PC-9 (cell line): ENCODE measurements around the gene ACKR2. TPM values are rescaled to one million over a fixed set of nuclear protein-coding genes. Genes with fewer than 3 reads are reported as not detected.

Experiments used
- BruUV-seq: library from RNA; stranded (reverse); fragments of 400-500 nt; replicated peaks from 2 replicates; lab custom pipeline; 2021; lab: Mats Ljungman, UMichigan
- CTCF ChIA-PET: fragments of 300-600 bp; sonication (Branson Sonifier 250); formaldehyde crosslinking; loops from one replicate; lab custom pipeline; 2022; ENCODE audit warnings: antibody characterized with exemption; lab: Charles Lee
- POLR2A ChIA-PET: fragments of 300-600 bp; sonication (Branson Sonifier 250); formaldehyde crosslinking; loops from one replicate; lab custom pipeline; 2022; ENCODE audit warnings: antibody characterized with exemption; ENCODE audit not compliant: unreplicated experiment; lab: Charles Lee
- DNase-seq, 2 experiments: peaks; one replicate each; pipeline versions ENCODE4 v3.0.0 to v3.0.0-alpha.2; 2015 to 2022; ENCODE audit warnings: mixed read lengths in 1 of 2
- H2AFZ ChIP-seq: fragments of 200-600 bp; sonication (generic); 2 replicates; pipeline ENCODE4 v1.8.1; 2017; ENCODE audit warnings: antibody characterized with exemption
- H3F3A ChIP-seq: fragments of 200-600 bp; sonication (generic); 2 replicates; pipeline ENCODE4 v1.8.1; 2017; ENCODE audit warnings: antibody characterized with exemption, mild to moderate bottlenecking, low read depth; ENCODE audit not compliant: insufficient read depth
- H3K27ac ChIP-seq: fragments of 200-600 bp; sonication (generic); 2 replicates; pipeline ENCODE4 v1.6.1; 2016; ENCODE audit warnings: mixed run types
- H3K27me3 ChIP-seq: fragments of 200-600 bp; sonication (generic); 2 replicates; pipeline ENCODE4 v1.6.1; 2016; ENCODE audit warnings: low read depth, mixed run types; ENCODE audit not compliant: insufficient read depth
- H3K36me3 ChIP-seq: fragments of 200-600 bp; sonication (generic); 2 replicates; pipeline ENCODE4 v1.6.1; 2016; ENCODE audit warnings: low read depth, mixed run types
- H3K4me1 ChIP-seq: fragments of 200-600 bp; sonication (generic); replicated peaks from 2 replicates; pipeline ENCODE4 v1.6.1; 2016; ENCODE audit warnings: mixed run types; ENCODE audit not compliant: insufficient read depth
- H3K4me2 ChIP-seq: fragments of 200-600 bp; sonication (generic); 2 replicates; pipeline ENCODE4 v1.6.1; 2017; ENCODE audit warnings: mixed run types
- H3K4me3 ChIP-seq: fragments of 200-600 bp; sonication (generic); 2 replicates; pipeline ENCODE4 v1.6.1; 2016; ENCODE audit warnings: mixed run types
- H3K79me2 ChIP-seq: fragments of 200-600 bp; sonication (generic); 2 replicates; pipeline ENCODE4 v1.6.1; 2017; ENCODE audit warnings: low read depth, mixed run types
- H3K9me2 ChIP-seq: fragments of 200-600 bp; sonication (generic); 2 replicates; pipeline ENCODE4 v1.8.1; 2017; ENCODE audit warnings: mild to moderate bottlenecking; ENCODE audit not compliant: insufficient read depth
- H3K9me3 ChIP-seq: fragments of 200-600 bp; sonication (generic); 2 replicates; pipeline ENCODE4 v1.8.1; 2016; ENCODE audit warnings: low read depth; ENCODE audit not compliant: insufficient read depth
- H4K20me1 ChIP-seq: fragments of 200-600 bp; sonication (generic); 2 replicates; pipeline ENCODE4 v1.8.1; 2017; ENCODE audit not compliant: insufficient read depth
- EZH2 ChIP-seq: fragments of 200-600 bp; sonication (generic); IDR thresholded peaks from 2 replicates; pipeline ENCODE4 v1.8.0; 2017; ENCODE audit warnings: antibody characterized with exemption, low read depth
- intact Hi-C: fragments of 100-400 bp; cut with micrococcal nuclease; formaldehyde crosslinking; loops from one replicate; pipeline ENCODE4 v1.10.0; 2022; ENCODE audit not compliant: unreplicated experiment
- total RNA-seq: library from RNA; stranded (reverse); gene quantifications from 2 replicates; pipeline ENCODE4 v1.2.3, GENCODE V29; 2021
- TF ChIP-seq, protein P1 (sequence below): fragments of 200-600 bp; sonication (generic); conservative IDR thresholded peaks from 2 replicates; pipeline ENCODE4 v1.6.1; 2017; ENCODE audit warnings: mixed run types, antibody characterized with exemption, mild to moderate bottlenecking, moderate library complexity

ACKR2 gene
- total RNA-seq, 1 experiment from 2014 or later, result 2.9 TPM

DNA sequence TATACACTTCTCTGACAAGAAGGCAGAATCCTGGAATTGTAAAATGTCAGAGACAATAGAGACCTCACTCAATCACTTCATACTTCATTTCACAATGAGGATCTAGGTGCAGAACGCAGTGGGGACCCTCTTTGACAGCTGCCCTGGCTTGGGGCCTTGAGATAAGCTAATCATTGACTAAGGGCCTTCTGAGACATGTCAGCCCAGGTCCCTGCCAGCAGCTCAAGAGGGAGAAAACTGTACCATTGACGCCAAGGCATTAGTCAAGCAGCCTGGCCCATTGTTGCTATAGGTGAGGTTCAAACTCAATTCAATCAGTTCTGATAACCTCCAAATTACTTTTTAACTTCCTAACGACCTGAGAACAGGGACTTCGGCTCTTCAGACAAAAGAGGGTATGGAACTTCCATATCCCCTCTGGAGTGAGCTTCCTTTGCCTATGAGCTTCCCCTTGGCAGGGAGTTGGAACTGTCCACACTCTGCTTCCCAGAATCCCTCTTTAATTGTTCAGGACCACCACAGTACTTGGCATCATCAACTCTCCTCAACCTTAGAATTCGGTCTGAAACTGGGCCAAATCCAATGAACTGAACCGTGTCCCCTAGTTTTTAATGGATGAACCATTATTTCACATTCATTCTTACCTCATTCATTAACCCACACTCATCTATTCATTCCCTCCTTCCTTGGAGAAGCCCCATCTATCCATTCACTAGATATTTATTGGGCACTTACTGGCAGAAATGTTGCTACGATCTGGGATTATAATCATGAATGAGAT, 67.9 kb downstream of the ACKR2 start:
- intact Hi-C loops, result no loop called here
- Histone ChIP-seq H3K9me3 (no peaks in the 10 kb centered on the region), H3K4me3 (no peak overlapping the region), H2AFZ (no peak overlapping the region), H3K9me2 (no peaks in the 10 kb centered on the region), H3F3A (no peaks in the 10 kb centered on the region; the same call in 1 of the 2 replicates), H3K4me2 (no peak overlapping the region), H3K79me2 (no peaks in the 10 kb centered on the region), H3K27ac (no peak overlapping the region), H3K36me3 (no peaks in the 10 kb centered on the region), H3K4me1 (peaks cover 4% of the 10 kb centered on the region; the same call in 1 of the 2 replicates), H3K27me3 (no peaks in the 10 kb centered on the region), H4K20me1 (no peaks in the 10 kb centered on the region)
- BruUV-seq, result no TSS peak
- ChIA-PET CTCF (no interaction called here), POLR2A (no interaction called here)
- TF ChIP-seq, protein P1, sequence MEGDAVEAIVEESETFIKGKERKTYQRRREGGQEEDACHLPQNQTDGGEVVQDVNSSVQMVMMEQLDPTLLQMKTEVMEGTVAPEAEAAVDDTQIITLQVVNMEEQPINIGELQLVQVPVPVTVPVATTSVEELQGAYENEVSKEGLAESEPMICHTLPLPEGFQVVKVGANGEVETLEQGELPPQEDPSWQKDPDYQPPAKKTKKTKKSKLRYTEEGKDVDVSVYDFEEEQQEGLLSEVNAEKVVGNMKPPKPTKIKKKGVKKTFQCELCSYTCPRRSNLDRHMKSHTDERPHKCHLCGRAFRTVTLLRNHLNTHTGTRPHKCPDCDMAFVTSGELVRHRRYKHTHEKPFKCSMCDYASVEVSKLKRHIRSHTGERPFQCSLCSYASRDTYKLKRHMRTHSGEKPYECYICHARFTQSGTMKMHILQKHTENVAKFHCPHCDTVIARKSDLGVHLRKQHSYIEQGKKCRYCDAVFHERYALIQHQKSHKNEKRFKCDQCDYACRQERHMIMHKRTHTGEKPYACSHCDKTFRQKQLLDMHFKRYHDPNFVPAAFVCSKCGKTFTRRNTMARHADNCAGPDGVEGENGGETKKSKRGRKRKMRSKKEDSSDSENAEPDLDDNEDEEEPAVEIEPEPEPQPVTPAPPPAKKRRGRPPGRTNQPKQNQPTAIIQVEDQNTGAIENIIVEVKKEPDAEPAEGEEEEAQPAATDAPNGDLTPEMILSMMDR, result no peak
- no peak for TF ChIP-seq EZH2
- no peak for DNase-seq

GRCh38 chr3:42877881-42878280, 68.6 kb downstream of the ACKR2 start:
- Histone ChIP-seq H3K9me3 (no peaks in the 10 kb centered on the region), H3K4me2 (no peak overlapping the region), H3K27ac (no peak overlapping the region), H3K9me2 (no peaks in the 10 kb centered on the region), H3K27me3 (no peaks in the 10 kb centered on the region), H3K4me1 (peaks cover 4% of the 10 kb centered on the region; the same call in 1 of the 2 replicates), H4K20me1 (no peaks in the 10 kb centered on the region), H3K79me2 (no peaks in the 10 kb centered on the region), H3K4me3 (no peak overlapping the region), H3F3A (no peaks in the 10 kb centered on the region; the same call in 1 of the 2 replicates), H2AFZ (no peak overlapping the region), H3K36me3 (no peaks in the 10 kb centered on the region)
- TF ChIP-seq, protein P1, result no peak
- no peak for TF ChIP-seq EZH2
- intact Hi-C loops, result no loop called here
- ChIA-PET POLR2A (no interaction called here), CTCF (interaction anchor here (0.6 kb wide), 1 partner anchor 742 kb away, joined by 10 read pairs; no protein-coding TSS in a partner anchor)
- BruUV-seq, result no TSS peak
- no peak for DNase-seq

DNA sequence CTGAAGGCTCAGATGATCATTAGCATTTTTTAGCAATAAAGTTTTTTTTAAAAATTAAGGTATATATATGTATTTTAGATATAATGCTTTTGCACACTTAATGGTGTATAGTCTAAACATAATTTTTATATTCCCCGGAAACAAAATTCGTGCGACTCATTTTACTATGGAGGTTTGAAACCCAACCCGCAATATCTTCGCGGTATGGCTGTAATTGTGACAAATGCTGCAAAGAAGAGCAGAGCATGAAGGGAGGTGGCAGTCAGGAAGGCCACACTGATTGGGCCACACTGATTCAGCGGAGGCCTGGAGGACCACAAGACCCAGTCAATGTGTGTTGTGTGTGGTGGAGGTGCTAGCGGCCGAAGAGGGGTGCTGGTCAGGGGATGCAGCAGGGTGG, 70.9 kb downstream of the ACKR2 start:
- Histone ChIP-seq H3K9me2 (no peaks in the 10 kb centered on the region), H4K20me1 (no peaks in the 10 kb centered on the region), H3K4me3 (no peak overlapping the region), H3F3A (no peaks in the 10 kb centered on the region; the same call in 1 of the 2 replicates), H3K27me3 (no peaks in the 10 kb centered on the region), H3K4me2 (no peak overlapping the region), H3K4me1 (peaks cover 4% of the 10 kb centered on the region; the same call in 1 of the 2 replicates), H2AFZ (no peak overlapping the region), H3K36me3 (no peaks in the 10 kb centered on the region), H3K79me2 (no peaks in the 10 kb centered on the region), H3K9me3 (no peaks in the 10 kb centered on the region), H3K27ac (no peak overlapping the region)
- ChIA-PET CTCF (no interaction called here), POLR2A (no interaction called here)
- no TSS peak for BruUV-seq
- DNase-seq, result no peak
- intact Hi-C loops, result loop anchor here (5.0 kb wide), 2 partner anchors 48 to 648 kb away; no protein-coding TSS in a partner anchor
- TF ChIP-seq, protein P1, result no peak
- TF ChIP-seq EZH2, result no peak
